Middle frontal gyrus (tissue), 1 donor: Measurements from ENCODE around the gene SPDYC.

Source experiments
- DNase-seq: peaks from one replicate; pipeline ENCODE4 v3.0.0-alpha.2; 2015; ENCODE audit warnings: low spot score; ENCODE audit errors: extremely low spot score

Gene SPDYC

GRCh38 chr11:65206441-65206841 is 36.4 kb downstream of the SPDYC start:
- no peak for DNase-seq

DNA sequence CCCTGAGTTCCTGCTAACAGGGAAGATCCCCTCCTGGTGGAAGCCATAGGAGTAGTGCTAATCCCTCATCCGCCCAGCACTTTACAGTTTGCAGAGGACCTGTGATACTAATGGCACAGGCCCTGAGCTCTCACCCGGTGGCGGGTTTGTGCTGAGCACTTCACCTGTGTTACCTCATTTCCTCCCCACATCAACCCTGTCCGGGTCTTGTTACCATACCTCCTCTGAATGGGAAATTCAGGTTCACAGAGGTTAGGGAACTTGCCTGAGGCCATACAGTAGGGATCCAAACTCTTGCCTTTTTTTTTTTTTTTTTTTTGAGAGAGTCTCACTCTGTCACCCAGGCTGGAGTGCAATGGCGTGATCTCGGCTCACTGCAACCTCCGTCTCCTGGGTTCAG is 36.9 kb downstream of the SPDYC start:
- DNase-seq = no peak

- DNase-seq = no peak
These were observed 38.1 kb downstream of the SPDYC start for GRCh38 chr11:65207918-65208784.

DNA sequence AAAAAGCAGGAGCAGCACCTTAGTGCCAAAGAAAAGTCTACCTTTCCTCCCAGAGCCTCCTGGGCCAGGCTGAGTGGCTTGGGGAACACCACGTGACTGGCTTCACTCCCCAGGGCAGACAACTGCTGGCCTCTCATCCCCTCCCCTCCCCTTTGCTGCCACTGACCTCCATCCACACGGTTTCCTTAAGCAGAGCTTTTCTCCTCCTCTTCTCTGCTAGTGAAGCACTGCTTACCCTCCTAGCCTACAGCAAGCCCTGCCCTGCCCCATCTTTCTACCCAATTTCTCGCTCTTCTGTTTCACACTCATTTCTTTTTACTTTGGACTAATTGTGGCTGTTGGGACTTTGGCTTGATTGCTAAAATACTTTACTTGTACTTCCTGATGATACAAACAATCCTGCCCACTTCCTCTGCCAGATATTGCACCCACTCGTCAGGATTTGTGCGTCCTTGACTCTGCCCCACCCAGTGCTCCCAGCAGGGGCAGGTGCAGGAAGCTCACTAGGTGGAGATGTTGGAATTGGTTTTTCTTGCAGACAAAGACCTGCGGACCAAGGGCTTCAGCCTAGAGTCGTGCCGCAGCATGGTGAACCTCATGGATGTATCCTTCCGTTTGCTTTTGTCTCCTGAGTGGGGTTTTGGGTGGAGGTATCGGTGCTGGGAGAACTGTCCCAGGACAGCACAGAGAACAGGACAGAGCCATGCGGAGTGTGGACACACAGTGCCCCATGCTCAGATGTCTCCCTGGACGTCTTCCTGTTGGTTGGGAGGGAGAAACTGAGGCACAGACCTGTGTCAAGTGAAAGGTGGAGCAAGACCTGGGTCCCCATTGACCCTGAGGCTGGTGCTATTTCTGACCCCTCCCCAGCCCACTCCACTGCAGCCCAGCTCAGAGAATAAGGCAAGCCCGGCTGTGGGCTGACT is 39.0 kb downstream of the SPDYC start:
- no peak for DNase-seq

- DNase-seq = no peak
These were observed 39.8 kb downstream of the SPDYC start for GRCh38 chr11:65209711-65210360.

DNA sequence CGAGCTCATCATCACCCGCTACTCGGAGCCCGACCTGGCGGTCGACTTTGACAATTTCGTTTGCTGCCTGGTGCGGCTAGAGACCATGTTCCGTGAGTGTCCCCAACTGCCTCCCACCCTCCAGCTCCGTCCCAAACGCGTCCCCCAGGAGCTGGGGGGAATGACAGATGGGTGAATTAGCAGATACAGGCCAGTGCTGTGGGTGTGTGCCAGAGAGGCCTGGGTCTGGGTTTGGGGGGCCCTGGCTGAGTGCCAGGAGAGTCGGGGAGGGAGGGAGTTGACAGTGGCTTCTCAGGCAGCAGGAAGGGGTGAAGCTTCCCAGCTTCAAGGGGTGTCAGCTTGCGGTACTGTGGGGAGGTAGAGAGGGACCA is 40.3 kb downstream of the SPDYC start:
- no peak for DNase-seq

GRCh38 chr11:65210748-65211147 is 40.7 kb downstream of the SPDYC start:
- DNase-seq = no peak

DNA sequence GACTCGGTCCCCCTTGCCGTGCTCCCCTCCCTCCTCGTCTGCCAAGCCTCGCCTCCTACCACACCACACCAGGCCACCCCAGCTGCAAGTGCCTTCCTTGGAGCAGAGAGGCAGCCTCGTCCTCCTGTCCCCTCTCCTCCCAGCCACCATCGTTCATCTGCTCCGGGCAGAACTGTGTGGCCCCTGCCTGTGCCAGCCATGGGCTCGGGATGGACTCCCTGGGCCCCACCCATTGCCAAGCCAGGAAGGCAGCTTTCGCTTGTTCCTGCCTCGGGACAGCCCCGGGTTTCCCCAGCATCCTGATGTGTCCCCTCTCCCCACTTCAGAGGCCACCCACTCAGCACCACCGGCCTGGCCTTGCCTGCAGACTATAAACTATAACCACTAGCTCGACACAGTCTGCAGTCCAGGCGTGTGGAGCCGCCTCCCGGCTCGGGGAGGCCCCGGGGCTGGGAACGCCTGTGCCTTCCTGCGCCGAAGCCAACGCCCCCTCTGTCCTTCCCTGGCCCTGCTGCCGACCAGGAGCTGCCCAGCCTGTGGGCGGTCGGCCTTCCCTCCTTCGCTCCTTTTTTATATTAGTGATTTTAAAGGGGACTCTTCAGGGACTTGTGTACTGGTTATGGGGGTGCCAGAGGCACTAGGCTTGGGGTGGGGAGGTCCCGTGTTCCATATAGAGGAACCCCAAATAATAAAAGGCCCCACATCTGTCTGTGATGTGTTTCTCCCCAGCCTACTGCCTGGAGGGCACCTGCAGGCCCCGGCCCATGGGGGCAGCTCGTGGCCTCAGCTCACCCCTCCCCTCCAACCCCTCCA is 41.5 kb downstream of the SPDYC start:
- no peak for DNase-seq

DNA sequence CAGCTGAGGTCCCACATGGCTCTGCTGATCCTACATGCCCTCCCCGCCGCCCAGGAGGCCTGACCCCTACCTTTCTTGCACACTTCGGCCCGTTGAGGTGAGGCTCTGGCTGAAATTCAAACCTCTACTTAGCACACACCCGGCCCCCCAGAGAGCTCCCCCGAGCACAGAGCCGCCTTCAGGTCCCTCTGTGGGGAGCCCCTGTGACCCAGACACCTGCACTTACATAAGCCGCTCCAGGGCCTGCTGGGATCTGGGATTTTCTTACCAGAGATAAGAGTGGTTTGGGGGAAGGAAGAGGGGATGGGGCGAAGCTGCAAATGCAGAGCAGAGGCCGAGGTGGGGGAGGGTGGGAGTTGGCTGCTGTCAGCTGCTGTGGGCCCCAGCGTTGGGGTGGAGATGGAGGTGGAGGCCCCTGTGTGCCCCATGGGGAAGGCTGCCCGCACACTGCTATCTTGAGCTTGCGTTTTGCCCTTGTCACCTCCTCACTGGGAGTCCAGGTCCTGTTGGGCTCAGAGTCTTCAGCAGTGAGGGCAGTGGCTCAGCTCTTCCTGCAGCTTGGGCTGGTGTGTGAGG is 42.3 kb downstream of the SPDYC start:
- no peak for DNase-seq

GRCh38 chr11:65213322-65214211 is 43.5 kb downstream of the SPDYC start:
- DNase-seq = no peak

DNA sequence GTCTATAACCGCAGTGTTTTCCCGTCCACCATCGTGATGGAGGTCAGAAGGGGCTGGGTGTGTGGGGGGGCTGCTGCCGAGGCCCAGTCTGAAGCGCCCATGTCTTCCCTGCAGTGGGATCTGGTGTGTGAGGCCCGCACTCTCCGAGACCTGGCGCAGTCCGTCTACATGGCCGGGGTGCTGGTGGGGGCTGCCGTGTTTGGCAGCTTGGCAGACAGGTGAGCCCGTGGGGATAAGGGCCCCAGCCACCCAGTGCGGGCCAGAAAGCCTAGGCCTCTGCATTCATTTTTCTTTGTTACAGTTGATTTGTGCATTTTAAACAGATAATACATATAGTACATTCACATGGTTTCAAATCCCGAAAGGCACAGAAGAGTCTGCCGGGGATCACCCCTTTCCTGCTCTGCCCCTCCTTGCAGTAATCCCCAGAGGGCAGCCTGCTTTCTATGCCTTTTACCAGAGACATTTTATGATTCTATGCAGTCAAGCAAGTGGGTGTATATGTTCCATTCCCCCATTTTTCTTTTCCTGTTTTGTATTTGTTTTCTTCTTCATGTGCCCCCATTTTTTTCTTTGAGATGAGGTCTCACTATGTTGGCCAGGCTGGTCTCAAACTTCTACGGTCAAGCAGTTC is 44.3 kb downstream of the SPDYC start:
- no peak for DNase-seq

- no peak for DNase-seq
These were observed 45.5 kb downstream of the SPDYC start for GRCh38 chr11:65215441-65216076.

GRCh38 chr11:65216830-65217229 is 46.8 kb downstream of the SPDYC start:
- DNase-seq = no peak

DNA sequence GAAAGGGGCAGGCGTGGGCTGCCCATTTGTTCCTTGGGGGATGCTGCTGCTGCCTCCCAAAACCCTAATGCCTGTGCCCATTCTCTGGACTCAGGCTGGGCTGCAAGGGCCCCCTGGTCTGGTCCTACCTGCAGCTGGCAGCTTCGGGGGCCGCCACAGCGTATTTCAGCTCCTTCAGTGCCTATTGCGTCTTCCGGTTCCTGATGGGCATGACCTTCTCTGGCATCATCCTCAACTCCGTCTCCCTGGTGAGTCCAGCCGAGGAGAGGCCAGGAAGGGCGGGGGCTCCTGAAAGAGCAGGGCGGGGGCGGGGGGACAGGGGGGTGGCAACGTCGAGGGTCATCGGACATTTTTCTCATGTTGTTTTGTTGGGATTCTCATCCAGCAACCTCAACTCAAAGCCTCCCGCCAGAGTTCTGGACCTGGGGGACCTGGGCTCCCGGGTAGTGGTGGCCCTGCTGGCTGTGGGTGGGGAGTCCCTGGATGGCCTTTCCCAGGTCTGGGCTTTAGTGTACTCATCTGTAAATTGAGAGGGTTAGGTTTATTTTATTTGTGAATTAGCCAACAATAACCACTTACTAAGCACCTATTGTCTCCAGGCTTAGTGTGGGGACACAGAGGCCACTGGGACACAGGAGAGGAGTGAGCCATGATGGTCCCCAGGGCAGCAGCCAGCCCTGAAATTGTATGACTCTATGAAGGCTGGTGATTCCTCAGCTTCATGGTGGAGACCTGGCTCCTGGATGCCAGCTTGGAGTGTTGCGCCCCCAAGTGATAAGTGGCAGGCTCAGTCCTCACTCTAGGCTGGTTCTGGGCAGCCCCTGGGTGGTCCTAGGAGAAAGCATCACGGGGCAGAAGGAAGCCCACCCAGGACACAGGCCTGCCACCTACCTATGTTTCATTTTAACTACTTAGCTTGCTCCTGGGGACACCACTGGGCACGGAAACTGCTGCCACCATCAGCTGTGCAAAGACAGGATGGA is 47.7 kb downstream of the SPDYC start:
- no peak for DNase-seq

GRCh38 chr11:65218446-65218845 is 48.4 kb downstream of the SPDYC start:
- no peak for DNase-seq

DNA sequence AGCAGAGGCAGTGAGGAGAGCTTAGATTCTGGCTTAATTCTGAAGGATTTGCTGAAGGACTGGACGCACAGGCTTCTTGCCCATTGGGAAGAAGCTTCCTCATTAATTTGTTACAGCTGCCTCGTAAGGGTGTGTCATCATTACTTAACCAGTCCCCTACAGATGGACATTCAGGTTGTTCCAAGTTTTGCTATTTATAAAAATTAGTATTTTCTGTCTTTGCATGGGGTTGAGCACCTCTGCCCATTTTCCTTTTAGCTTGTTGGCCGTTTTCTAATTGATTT is 49.8 kb downstream of the SPDYC start:
- DNase-seq = no peak

DNA sequence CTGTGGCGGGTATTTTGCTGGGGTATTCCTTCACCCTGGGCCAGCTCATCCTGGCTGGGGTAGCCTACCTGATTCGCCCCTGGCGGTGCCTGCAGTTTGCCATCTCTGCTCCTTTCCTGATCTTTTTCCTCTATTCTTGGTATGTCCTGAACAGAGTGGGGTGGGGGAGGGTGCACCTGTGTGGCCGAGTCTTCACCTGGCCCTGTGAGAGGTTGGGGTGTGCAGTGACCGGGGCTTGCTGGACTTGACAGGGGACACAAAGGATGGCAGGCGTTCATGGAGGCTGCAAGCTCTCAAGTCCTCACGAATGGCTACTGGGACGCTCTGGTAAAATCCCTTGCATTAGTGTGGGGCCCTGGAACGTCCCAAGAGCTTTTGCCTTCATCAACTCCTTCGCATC is 51.0 kb downstream of the SPDYC start:
- no peak for DNase-seq
